Thymus (tissue), 11 donors: ENCODE measurements around the gene KDM4B. TPM values are rescaled to one million over a fixed set of nuclear protein-coding genes. Genes with fewer than 3 reads are reported as not detected.

Experiments
- DNase-seq, 9 donors: peaks; one replicate each; pipeline ENCODE4 v3.0.0-alpha.2; 2013; ENCODE audit warnings: low spot score in 9 of 9, low read depth in 6 of 9, missing footprints in 1 of 9
- H3K27ac ChIP-seq, 2 donors: one replicate each; pipeline ENCODE4 v1.5.1; 2013; ENCODE audit warnings: control low read depth in 1 of 2, low read depth in 1 of 2, low read length in 1 of 2, mild to moderate bottlenecking in 1 of 2, moderate library complexity in 1 of 2
- H3K27me3 ChIP-seq, 2 donors: one replicate each; pipeline ENCODE4 v1.5.1; 2013; ENCODE audit warnings: low read length in 1 of 2; ENCODE audit not compliant: control insufficient read depth in 2 of 2, insufficient read depth in 1 of 2
- H3K36me3 ChIP-seq, 2 donors: one replicate each; pipeline ENCODE4 v1.5.1; 2013; ENCODE audit warnings: low read length in 1 of 2, mild to moderate bottlenecking in 1 of 2, moderate library complexity in 1 of 2; ENCODE audit not compliant: control insufficient read depth in 2 of 2, insufficient read depth in 2 of 2
- H3K4me1 ChIP-seq, 2 donors: one replicate each; pipeline ENCODE4 v1.5.1; 2013; ENCODE audit warnings: low read length in 2 of 2; ENCODE audit not compliant: control insufficient read depth in 2 of 2, insufficient read depth in 2 of 2
- H3K4me3 ChIP-seq, 2 donors: one replicate each; pipeline ENCODE4 v1.5.1; 2013; ENCODE audit warnings: low read length in 2 of 2, control low read depth in 1 of 2, mild to moderate bottlenecking in 1 of 2
- H3K9me3 ChIP-seq, 2 donors: one replicate each; pipeline ENCODE4 v1.5.1; 2013; ENCODE audit warnings: low read length in 1 of 2, mild to moderate bottlenecking in 1 of 2; ENCODE audit not compliant: control insufficient read depth in 2 of 2, insufficient read depth in 1 of 2
- WGBS: extraction: QIAGEN DNeasy Blood & Tissue Kit; methylation state at CpG from one replicate; pipeline ENCODE4 v1.1.7; 2013; 5-methylcytosine and 5-hydroxymethylcytosine counted together
- polyA plus RNA-seq: library from polyadenylated mRNA; stranded (reverse); fragments of 200-250 nt; gene quantifications from one replicate; pipeline ENCODE4 v1.2.3, GENCODE V29; 2013
- total RNA-seq: library from RNA; stranded (reverse); fragments of 120-200 nt; gene quantifications from one replicate; pipeline ENCODE4 v1.2.4, GENCODE V29; 2013
- donor health status: healthy.

Gene KDM4B
- total and polyA plus RNA-seq, 2 donors: 8.6 to 24.6 TPM

DNA sequence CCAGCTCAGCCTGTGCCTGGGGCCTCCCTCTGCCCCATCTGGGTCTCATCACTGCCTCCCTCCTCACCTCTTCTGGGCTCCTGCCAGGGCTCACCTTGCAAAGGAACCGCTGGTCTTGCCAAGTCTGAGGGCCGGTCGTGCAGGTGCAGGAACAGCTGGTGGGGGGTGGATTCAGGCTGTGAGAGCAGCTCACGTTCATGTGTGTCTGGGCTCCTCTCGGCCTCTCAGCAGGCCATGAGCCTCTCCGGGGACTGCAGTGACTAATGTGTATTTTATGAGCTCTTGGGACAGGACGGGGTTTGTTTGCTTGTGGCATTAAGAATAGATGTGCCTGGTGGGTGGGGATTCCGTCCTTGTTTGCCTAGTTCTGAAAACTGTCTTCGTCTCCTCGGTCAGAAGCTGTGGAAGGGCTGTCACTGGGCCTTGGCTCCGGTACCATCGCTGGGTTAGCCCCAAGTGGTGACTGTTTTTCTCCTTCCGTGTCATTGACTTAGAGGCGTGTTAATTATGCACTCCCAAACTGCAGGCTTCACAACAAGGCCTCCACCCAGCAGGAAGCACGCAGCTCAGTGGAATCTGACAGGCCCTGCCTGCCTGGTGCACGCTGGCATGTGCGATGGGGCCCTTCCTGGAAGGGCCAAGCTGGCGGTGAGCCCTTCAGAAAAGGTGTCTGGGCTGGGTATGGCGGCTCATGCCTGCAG lies 77.6 kb downstream of the KDM4B start:
- H3K36me3 ChIP-seq: peaks cover 22 to 30% of the 10 kb centered on the region in 2 donors
- peaks cover 0 to 26% of the 10 kb centered on the region in 2 donors for H3K4me1 ChIP-seq
- no peak overlapping the region for H3K27ac ChIP-seq
- no peaks in the 10 kb centered on the region for H3K9me3 ChIP-seq
- no peak overlapping the region for H3K4me3 ChIP-seq
- 92% methylated on average over 19 of the region's 19 CpGs for WGBS
- DNase-seq: peak in 1 of 9 donors; percentile 18
- no peaks in the 10 kb centered on the region for H3K27me3 ChIP-seq

DNA sequence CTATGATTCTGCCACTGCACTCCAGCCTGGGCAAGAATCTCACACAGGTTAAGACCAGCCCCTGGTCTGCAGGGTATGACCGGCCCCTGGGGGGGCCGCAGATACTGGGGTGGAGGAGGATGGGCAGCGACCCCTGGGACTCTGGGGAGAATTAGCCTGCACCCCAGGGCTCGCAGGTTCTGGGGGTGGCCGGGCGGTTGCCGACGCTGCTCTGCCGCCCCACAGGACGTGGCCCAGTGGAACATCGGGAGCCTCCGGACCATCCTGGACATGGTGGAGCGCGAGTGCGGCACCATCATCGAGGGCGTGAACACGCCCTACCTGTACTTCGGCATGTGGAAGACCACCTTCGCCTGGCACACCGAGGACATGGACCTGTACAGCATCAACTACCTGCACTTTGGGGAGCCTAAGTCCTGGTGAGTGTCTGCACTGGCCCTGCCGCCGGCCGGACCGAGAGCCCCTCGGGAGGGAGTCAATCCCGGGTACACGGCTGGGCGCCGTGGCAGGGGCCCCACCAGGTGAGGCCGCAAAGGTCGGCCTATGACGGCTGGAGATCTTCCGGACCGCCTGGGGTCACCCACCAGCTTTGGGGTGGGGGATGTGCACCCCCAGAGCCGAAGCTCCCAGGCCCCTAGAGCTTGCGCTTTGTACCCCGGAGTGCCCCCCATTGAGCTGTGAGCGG lies 78.5 kb downstream of the KDM4B start:
- H3K4me3 ChIP-seq: no peak overlapping the region
- 98% methylated on average over 39 of the region's 39 CpGs for WGBS
- peaks cover 17 to 27% of the 10 kb centered on the region in 2 donors for H3K36me3 ChIP-seq
- H3K9me3 ChIP-seq: no peaks in the 10 kb centered on the region
- no peak overlapping the region for H3K27ac ChIP-seq
- peaks cover 0 to 26% of the 10 kb centered on the region in 2 donors for H3K4me1 ChIP-seq
- DNase-seq: no peak
- H3K27me3 ChIP-seq: no peaks in the 10 kb centered on the region

DNA sequence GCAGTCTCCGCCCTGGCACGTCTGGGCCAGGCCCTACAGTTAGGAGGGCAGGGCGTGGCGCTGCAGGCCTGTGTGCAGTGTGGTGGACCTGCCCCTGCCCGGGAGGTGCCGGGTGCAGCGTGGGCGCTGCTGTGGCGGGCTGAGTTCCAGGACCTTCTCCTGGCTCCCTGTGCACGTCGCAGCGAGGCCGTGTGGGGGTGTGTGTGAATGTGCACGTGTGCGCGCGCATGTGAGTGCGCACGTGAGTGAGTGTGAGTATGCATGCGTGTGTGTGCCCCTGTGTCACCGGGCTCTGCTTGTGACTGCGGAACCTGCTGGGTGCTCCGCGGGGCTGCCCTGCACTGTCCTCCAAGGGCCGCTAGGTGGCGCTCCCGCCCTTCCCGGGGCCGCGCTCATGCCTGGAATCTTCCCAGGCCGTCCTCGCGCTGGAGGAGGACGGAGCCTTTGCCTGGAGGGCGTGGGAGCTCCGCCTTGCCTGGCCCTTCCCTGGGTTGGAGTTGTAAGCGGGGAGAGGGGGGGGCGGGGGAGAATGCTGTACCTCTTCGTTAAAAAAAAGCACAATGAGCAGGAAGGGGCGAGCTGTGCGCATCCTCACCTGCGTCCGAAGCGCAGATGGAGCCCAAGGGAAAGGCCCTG lies 79.3 kb downstream of the KDM4B start:
- Histone ChIP-seq H3K4me3 (no peak overlapping the region), H3K4me1 (peaks cover 0 to 26% of the 10 kb centered on the region in 2 donors), H3K9me3 (no peaks in the 10 kb centered on the region), H3K36me3 (peaks cover 17 to 23% of the 10 kb centered on the region in 2 donors), H3K27ac (no peak overlapping the region), H3K27me3 (no peaks in the 10 kb centered on the region)
- DNase-seq: peak in 6 of 9 donors; percentile 37 to 72 (median 54)
- 45% methylated on average over 44 of the region's 44 CpGs for WGBS

DNA sequence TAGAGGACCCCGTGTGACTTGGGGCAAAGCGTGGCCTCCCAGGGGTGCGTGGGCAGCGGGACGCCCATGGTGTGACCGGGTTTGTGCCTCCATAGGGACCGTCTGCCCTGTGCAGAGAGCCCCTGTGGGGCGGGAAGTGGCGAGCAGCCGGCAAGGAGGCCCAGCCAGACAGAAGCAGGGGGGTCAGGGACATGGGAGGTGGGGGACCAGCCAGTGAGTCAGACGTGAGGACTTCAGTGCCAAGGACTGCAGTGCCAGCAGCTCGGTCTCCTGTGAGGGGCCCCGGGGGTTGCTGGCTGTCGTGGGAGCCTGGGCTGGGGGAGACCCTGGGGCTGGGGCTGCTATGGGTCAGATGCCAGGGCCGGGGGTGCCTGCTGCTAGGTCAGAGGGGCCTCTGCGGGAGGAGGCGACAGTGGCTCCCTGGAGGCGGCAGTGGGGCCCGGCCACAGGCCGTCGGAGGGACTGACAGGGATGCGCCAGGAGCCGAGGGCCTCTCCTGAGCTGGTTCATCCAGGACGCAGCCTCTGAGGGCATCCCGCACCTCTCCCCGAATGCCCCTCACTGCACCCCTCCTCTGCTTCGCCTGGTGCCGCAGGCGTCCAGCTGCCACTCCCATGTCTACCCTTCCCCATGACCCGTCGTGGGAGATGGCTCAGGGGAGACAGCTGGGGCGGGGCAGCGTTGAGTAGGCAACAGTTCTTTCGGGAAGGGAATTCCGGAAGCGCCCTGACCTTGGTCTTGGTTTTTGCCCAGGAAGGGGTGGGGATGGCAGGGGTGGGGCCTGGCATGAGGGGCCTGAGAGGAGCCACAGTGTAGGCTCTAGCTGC lies 80.0 kb downstream of the KDM4B start:
- DNase-seq: no peak
- WGBS: 95% methylated on average over 36 of the region's 36 CpGs
- peaks cover 17 to 23% of the 10 kb centered on the region in 2 donors for H3K36me3 ChIP-seq
- peaks cover 0 to 26% of the 10 kb centered on the region in 2 donors for H3K4me1 ChIP-seq
- no peaks in the 10 kb centered on the region for H3K27me3 ChIP-seq
- H3K9me3 ChIP-seq: no peaks in the 10 kb centered on the region
- no peak overlapping the region for H3K27ac ChIP-seq
- H3K4me3 ChIP-seq: no peak overlapping the region

DNA sequence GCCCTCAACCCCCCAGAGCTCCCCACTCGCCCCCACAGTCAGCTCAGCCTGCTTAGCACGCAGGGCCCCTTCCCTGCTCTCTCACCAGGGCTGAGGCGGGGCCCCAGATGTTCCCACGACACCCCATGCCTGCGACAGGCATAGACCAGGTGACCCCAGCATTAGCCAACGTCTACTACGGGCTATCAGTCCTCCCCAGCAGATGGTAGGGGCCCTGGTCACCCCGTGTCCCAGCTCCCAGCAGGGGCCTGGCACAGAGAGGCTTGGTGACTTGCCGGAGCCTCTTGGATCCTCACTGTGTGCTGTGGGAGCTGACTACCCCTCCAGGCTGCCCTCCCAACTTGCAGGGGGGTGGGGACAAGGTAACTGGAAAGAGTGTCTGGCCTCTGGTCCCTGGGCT lies 80.6 kb downstream of the KDM4B start:
- no peaks in the 10 kb centered on the region for H3K9me3 ChIP-seq
- DNase-seq: no peak
- WGBS: 96% methylated on average over 9 of the region's 9 CpGs
- H3K4me3 ChIP-seq: no peak overlapping the region
- no peak overlapping the region for H3K27ac ChIP-seq
- peaks cover 0 to 26% of the 10 kb centered on the region in 2 donors for H3K4me1 ChIP-seq
- H3K36me3 ChIP-seq: peaks cover 17 to 26% of the 10 kb centered on the region in 2 donors
- H3K27me3 ChIP-seq: no peaks in the 10 kb centered on the region

DNA sequence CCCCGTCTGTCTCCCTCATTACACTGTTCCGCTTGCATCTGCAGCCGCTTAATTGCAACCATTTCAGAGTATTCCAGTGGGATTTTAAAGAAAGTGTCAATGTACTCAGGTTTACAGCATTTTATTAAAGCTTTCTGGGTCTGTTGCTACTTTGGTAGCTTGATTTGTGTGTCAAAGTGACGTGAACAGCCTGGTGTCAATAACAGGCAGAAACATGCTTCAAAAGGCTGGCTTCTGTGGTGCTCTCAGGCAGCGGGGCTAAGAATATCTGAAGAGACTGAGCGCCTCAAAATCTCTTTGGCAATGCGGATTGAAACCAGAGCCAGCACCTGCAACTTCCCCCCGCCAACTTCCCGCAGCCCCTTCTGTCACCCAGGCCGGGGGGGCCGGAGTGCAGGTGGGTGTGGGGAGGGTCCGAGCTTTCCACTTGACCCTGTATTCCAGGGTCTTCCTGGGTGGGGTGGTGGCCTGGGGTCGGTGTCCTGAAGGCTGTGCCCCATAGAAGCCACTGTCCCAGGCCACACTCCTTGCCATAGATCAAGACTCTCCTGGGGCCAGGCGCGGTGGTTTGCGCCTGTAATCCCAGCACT lies 81.2 kb downstream of the KDM4B start:
- WGBS: 89% methylated on average over 16 of the region's 16 CpGs
- no peaks in the 10 kb centered on the region for H3K27me3 ChIP-seq
- DNase-seq: no peak
- no peak overlapping the region for H3K4me3 ChIP-seq
- H3K27ac ChIP-seq: no peak overlapping the region
- H3K9me3 ChIP-seq: no peaks in the 10 kb centered on the region
- H3K4me1 ChIP-seq: peaks cover 0 to 26% of the 10 kb centered on the region in 2 donors
- peaks cover 17 to 31% of the 10 kb centered on the region in 2 donors for H3K36me3 ChIP-seq

DNA sequence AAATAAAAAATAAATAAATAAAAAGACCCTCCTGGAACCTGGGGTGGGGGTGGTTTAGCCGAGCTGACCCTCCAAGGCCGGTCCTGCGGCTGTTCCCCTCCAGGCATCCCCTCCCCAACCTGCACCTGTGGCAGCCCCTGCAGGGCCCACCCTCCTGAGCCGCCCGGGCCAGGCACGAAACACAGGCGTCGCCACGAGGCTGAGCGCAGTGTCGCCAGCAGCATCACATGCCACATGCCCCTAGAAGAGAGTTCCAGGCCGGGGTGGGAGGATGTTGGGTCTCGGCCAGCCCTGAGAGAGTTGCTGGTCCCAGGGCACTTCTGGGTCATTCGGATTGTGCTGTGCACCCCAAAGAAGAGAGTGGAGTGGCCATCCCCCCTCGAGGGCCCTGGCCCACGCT lies 82.0 kb downstream of the KDM4B start:
- Histone ChIP-seq H3K4me1 (peaks cover 0 to 25% of the 10 kb centered on the region in 2 donors), H3K27ac (no peak overlapping the region), H3K4me3 (no peak overlapping the region), H3K27me3 (no peaks in the 10 kb centered on the region), H3K36me3 (peaks cover 17 to 31% of the 10 kb centered on the region in 2 donors), H3K9me3 (no peaks in the 10 kb centered on the region)
- 98% methylated on average over 16 of the region's 16 CpGs for WGBS
- no peak for DNase-seq

DNA sequence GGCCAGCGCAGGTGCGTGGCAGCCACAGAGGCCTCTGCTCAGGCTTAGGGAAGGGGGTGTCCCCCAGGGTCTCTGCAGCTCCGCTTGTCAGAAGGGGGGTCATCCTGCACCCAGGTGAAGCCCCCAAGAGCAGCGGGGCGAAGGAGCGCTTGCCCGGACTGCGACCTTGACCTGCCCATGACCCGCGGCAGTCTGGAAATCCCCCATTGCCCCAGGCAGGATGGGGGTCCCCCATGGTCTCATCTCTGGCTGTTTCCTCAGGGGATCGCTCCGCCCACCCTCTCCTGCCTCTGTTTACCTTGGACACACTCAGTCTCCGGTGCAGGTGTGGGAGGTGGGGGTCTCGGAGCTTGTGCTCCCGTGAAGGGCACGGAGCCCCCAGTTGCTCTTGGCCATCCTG lies 82.7 kb downstream of the KDM4B start:
- no peaks in the 10 kb centered on the region for H3K27me3 ChIP-seq
- no peak overlapping the region for H3K27ac ChIP-seq
- whole genome bisulfite sequencing: 97% methylated on average over 16 of the region's 16 CpGs
- peaks cover 0 to 22% of the 10 kb centered on the region in 2 donors for H3K4me1 ChIP-seq
- no peaks in the 10 kb centered on the region for H3K9me3 ChIP-seq
- H3K4me3 ChIP-seq: no peak overlapping the region
- DNase-seq: no peak
- peaks cover 17 to 31% of the 10 kb centered on the region in 2 donors for H3K36me3 ChIP-seq
